Measurements from ENCODE around the gene SLBP.

Gene SLBP

DNA sequence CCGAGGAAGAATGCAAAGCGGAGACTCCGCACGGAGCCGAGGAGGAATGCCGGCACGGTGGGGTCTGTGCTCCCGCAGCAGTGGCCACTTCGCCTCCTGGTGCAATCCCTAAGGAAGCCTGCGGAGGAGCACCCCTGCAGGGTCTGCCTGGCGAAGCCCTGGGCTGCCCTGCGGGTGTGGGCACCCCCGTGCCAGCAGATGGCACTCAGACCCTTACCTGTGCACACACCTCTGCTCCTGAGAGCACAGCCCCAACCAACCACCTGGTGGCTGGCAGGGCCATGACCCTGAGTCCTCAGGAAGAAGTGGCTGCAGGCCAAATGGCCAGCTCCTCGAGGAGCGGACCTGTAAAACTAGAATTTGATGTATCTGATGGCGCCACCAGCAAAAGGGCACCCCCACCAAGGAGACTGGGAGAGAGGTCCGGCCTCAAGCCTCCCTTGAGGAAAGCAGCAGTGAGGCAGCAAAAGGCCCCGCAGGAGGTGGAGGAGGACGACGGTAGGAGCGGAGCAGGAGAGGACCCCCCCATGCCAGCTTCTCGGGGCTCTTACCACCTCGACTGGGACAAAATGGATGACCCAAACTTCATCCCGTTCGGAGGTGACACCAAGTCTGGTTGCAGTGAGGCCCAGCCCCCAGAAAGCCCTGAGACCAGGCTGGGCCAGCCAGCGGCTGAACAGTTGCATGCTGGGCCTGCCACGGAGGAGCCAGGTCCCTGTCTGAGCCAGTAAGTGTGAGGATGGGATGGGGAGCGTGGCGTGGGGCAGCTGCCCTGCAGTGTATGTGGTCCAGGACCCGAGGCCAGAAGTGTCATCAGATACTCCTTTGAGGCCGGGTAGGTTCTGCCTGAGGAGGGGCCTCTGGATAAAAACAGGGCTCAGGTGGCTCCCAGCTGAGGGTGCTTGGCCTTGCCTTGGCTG lies 16.2 kb upstream of the SLBP start:
- no peaks in the 10 kb centered on the region for H3K9me3 ChIP-seq (ENCODE audit: control insufficient read depth in 1 of 2, low read length in 2 of 2)
- H3K4me1 ChIP-seq (ENCODE audit: control insufficient read depth in 1 of 2, insufficient read depth in 2 of 2, low read length in 2 of 2) = peaks cover 25 to 40% of the 10 kb centered on the region in 2 donors
- H3K4me3 ChIP-seq (ENCODE audit: low read depth in 1 of 2, low read length in 2 of 2) = peak overlapping the region; percentile 47 to 57
- no peaks in the 10 kb centered on the region for H3K27me3 ChIP-seq (ENCODE audit: control insufficient read depth in 1 of 2, insufficient read depth in 2 of 2, low read length in 2 of 2)
- peak overlapping the region in 1 of 2 donors; percentile 32 for H3K9ac ChIP-seq (ENCODE audit: low read depth in 1 of 2, low read length in 2 of 2)
- peaks cover 10 to 46% of the 10 kb centered on the region in 2 donors for H3K36me3 ChIP-seq (ENCODE audit: control insufficient read depth in 1 of 2, insufficient read depth in 2 of 2, low read length in 2 of 2)
- no peak overlapping the region for H3K27ac ChIP-seq (ENCODE audit: low read depth, low read length)

- H3K27ac ChIP-seq (ENCODE audit: low read depth, low read length) = peak overlapping the region; percentile 20
- peak overlapping the region in 1 of 2 donors; percentile 32 for H3K9ac ChIP-seq (ENCODE audit: low read depth in 1 of 2, low read length in 2 of 2)
- no peaks in the 10 kb centered on the region for H3K9me3 ChIP-seq (ENCODE audit: control insufficient read depth in 1 of 2, low read length in 2 of 2)
- no peaks in the 10 kb centered on the region for H3K27me3 ChIP-seq (ENCODE audit: control insufficient read depth in 1 of 2, insufficient read depth in 2 of 2, low read length in 2 of 2)
- peak overlapping the region; percentile 47 to 57 for H3K4me3 ChIP-seq (ENCODE audit: low read depth in 1 of 2, low read length in 2 of 2)
- H3K4me1 ChIP-seq (ENCODE audit: control insufficient read depth in 1 of 2, insufficient read depth in 2 of 2, low read length in 2 of 2) = peaks cover 34 to 47% of the 10 kb centered on the region in 2 donors
- peaks cover 6 to 39% of the 10 kb centered on the region in 2 donors for H3K36me3 ChIP-seq (ENCODE audit: control insufficient read depth in 1 of 2, insufficient read depth in 2 of 2, low read length in 2 of 2)
Observed at GRCh38 chr4:1727117-1728031, 15.3 kb upstream of the SLBP start.

GRCh38 chr4:1726146-1726934 lies 14.2 kb upstream of the SLBP start:
- Histone ChIP-seq H3K27me3 (ENCODE audit: control insufficient read depth in 1 of 2, insufficient read depth in 2 of 2, low read length in 2 of 2) (no peaks in the 10 kb centered on the region), H3K4me1 (ENCODE audit: control insufficient read depth in 1 of 2, insufficient read depth in 2 of 2, low read length in 2 of 2) (peaks cover 42 to 54% of the 10 kb centered on the region in 2 donors), H3K9ac (ENCODE audit: low read depth in 1 of 2, low read length in 2 of 2) (peak overlapping the region in 1 of 2 donors; percentile 42), H3K9me3 (ENCODE audit: control insufficient read depth in 1 of 2, low read length in 2 of 2) (no peaks in the 10 kb centered on the region), H3K27ac (ENCODE audit: low read depth, low read length) (no peak overlapping the region), H3K36me3 (ENCODE audit: control insufficient read depth in 1 of 2, insufficient read depth in 2 of 2, low read length in 2 of 2) (peaks cover 4 to 32% of the 10 kb centered on the region in 2 donors), H3K4me3 (ENCODE audit: low read depth in 1 of 2, low read length in 2 of 2) (no peak overlapping the region)

DNA sequence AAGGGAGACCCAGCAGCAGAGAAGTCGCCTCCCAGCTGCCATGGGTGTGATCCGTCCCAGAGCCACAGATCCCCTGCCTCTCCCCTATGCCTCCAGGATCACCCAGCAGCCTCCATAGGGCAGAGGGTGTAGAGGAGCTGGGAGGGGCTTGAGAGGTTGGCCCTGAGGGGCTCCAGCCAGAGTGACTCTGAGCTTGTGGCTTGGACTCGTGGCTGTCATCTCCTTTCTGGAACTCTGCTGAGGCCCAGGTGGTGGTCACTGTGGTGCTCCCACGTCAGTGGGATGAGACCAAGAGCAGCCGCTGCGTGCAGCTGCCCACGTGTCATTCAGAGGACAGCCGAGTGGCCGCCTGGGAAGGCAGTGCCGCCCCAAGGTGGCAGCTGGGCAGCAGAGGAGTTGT lies 13.4 kb upstream of the SLBP start:
- Histone ChIP-seq H3K9me3 (ENCODE audit: control insufficient read depth in 1 of 2, low read length in 2 of 2) (no peaks in the 10 kb centered on the region), H3K4me3 (ENCODE audit: low read depth in 1 of 2, low read length in 2 of 2) (no peak overlapping the region), H3K27me3 (ENCODE audit: control insufficient read depth in 1 of 2, insufficient read depth in 2 of 2, low read length in 2 of 2) (no peaks in the 10 kb centered on the region), H3K27ac (ENCODE audit: low read depth, low read length) (no peak overlapping the region), H3K36me3 (ENCODE audit: control insufficient read depth in 1 of 2, insufficient read depth in 2 of 2, low read length in 2 of 2) (peaks cover 0 to 25% of the 10 kb centered on the region in 2 donors), H3K9ac (ENCODE audit: low read depth in 1 of 2, low read length in 2 of 2) (no peak overlapping the region), H3K4me1 (ENCODE audit: control insufficient read depth in 1 of 2, insufficient read depth in 2 of 2, low read length in 2 of 2) (peaks cover 42 to 54% of the 10 kb centered on the region in 2 donors)

DNA sequence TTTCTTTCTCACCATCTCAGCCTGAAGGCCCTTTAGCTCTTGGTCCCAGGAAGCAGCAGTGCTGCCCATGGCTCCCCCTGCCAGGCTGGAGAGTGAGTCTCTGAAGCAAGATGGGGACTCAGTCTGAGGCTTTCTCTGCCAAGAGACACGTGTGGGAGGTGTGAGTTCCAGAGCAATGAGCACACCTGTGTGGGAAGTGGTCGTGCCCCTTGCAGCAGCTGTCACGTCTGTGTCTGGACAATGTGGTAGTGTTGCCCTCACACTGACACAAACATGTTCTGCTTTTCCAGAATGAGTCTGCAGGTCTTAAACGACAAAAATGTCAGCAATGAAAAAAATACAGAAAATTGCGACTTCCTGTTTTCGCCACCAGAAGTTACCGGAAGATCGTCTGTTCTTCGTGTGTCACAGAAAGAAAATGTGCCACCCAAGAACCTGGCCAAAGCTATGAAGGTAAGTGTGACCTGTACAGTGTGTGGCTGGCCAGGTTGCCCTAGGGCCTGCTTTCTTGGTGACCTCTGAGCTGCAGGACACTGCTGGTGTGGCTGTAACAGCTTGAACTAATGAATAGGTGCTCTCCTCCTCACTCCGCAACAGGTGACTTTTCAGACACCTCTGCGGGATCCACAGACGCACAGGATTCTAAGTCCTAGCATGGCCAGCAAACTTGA lies 11.1 kb upstream of the SLBP start:
- Histone ChIP-seq H3K36me3 (ENCODE audit: control insufficient read depth in 1 of 2, insufficient read depth in 2 of 2, low read length in 2 of 2) (peaks cover 0 to 22% of the 10 kb centered on the region in 2 donors), H3K4me1 (ENCODE audit: control insufficient read depth in 1 of 2, insufficient read depth in 2 of 2, low read length in 2 of 2) (peaks cover 50 to 59% of the 10 kb centered on the region in 2 donors), H3K27ac (ENCODE audit: low read depth, low read length) (peak overlapping the region; percentile 70), H3K9ac (ENCODE audit: low read depth in 1 of 2, low read length in 2 of 2) (peak overlapping the region; percentile 6 to 51), H3K4me3 (ENCODE audit: low read depth in 1 of 2, low read length in 2 of 2) (peak overlapping the region; percentile 8 to 66), H3K9me3 (ENCODE audit: control insufficient read depth in 1 of 2, low read length in 2 of 2) (no peaks in the 10 kb centered on the region), H3K27me3 (ENCODE audit: control insufficient read depth in 1 of 2, insufficient read depth in 2 of 2, low read length in 2 of 2) (no peaks in the 10 kb centered on the region)

DNA sequence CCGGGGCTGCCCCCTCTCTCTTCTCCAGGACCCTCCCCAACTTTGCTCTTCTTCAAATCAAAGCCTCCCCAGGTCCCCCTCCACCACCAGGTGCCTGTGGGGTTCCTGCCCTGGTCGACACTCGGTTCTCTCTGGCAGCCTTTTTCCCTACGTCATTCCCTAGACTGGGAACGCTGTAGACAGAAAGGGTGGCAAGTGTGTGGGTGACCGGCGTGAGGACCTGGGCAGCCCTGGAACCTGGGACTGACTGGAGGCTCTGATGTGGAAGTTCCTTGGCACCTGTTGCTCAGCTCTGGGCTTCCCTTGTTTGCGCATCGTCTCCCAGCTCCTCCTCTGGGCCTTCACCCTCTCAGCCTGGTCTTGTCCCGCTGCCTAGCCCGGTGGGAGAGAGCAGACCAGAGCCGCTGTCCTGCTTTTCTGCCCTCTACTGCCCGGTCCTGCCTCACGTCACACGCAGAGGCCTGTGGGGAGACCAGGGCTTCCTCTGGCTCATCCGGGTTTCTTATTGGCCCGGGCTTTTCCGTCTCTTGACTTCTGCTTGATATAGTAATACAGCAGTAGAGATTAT lies 10.5 kb upstream of the SLBP start:
- H3K9me3 ChIP-seq (ENCODE audit: control insufficient read depth in 1 of 2, low read length in 2 of 2) = no peaks in the 10 kb centered on the region
- H3K4me3 ChIP-seq (ENCODE audit: low read depth in 1 of 2, low read length in 2 of 2) = peak overlapping the region; percentile 66 to 70
- H3K9ac ChIP-seq (ENCODE audit: low read depth in 1 of 2, low read length in 2 of 2) = peak overlapping the region; percentile 0 to 51
- no peaks in the 10 kb centered on the region for H3K27me3 ChIP-seq (ENCODE audit: control insufficient read depth in 1 of 2, insufficient read depth in 2 of 2, low read length in 2 of 2)
- peaks cover 44 to 59% of the 10 kb centered on the region in 2 donors for H3K4me1 ChIP-seq (ENCODE audit: control insufficient read depth in 1 of 2, insufficient read depth in 2 of 2, low read length in 2 of 2)
- peaks cover 0 to 24% of the 10 kb centered on the region in 2 donors for H3K36me3 ChIP-seq (ENCODE audit: control insufficient read depth in 1 of 2, insufficient read depth in 2 of 2, low read length in 2 of 2)
- H3K27ac ChIP-seq (ENCODE audit: low read depth, low read length) = peak overlapping the region; percentile 61

GRCh38 chr4:1721666-1722550 lies 9.8 kb upstream of the SLBP start:
- no peak overlapping the region for H3K27ac ChIP-seq (ENCODE audit: low read depth, low read length)
- peaks cover 0 to 32% of the 10 kb centered on the region in 2 donors for H3K36me3 ChIP-seq (ENCODE audit: control insufficient read depth in 1 of 2, insufficient read depth in 2 of 2, low read length in 2 of 2)
- peak overlapping the region; percentile 66 to 70 for H3K4me3 ChIP-seq (ENCODE audit: low read depth in 1 of 2, low read length in 2 of 2)
- peak overlapping the region; percentile 0 to 51 for H3K9ac ChIP-seq (ENCODE audit: low read depth in 1 of 2, low read length in 2 of 2)
- peaks cover 36 to 58% of the 10 kb centered on the region in 2 donors for H3K4me1 ChIP-seq (ENCODE audit: control insufficient read depth in 1 of 2, insufficient read depth in 2 of 2, low read length in 2 of 2)
- no peaks in the 10 kb centered on the region for H3K27me3 ChIP-seq (ENCODE audit: control insufficient read depth in 1 of 2, insufficient read depth in 2 of 2, low read length in 2 of 2)
- no peaks in the 10 kb centered on the region for H3K9me3 ChIP-seq (ENCODE audit: control insufficient read depth in 1 of 2, low read length in 2 of 2)

DNA sequence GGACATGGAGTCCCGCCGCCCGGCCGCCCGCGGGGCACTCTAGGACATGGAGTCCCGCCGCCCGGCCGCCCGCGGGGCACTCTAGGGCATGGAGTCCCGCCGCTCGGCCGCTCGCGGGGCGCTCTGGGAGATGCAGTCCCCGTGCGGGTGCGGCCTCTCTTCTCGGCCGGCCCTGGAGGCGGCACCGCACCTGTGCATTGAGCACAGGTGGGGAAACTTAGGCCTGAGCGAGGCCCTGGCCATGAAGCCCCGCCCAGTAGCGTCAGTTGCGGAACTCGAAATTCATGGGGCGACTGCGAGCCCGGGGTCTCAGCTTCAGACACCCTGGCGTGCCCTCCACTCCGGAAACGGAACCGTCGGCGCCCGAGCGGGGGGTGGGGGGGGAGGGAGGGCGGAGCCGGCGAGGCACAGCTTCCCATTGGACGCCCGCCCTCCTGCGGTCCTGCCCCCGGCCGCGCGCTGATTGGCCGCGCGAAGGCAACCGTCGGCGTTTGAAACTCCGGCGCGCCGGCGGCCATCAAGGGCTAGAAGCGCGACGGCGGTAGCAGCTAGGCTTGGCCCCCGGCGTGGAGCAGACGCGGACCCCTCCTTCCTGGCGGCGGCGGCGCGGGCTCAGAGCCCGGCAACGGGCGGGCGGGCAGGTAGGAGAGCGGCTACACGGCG lies 9.0 kb upstream of the SLBP start, which contains the start of the genes TACC3 and TMEM129:
TSS of gene TACC3 (plus strand) at position 519 of the 663 bp plus-strand sequence. CDS start 1,901 bp downstream, outside the sequence.
TSS of gene TMEM129 (minus strand) at position 321 of the 663 bp plus-strand sequence. CDS start 486 bp downstream, outside the sequence.
- H3K27me3 ChIP-seq (ENCODE audit: control insufficient read depth in 1 of 2, insufficient read depth in 2 of 2, low read length in 2 of 2) = no peaks in the 10 kb centered on the region
- peaks cover 5 to 38% of the 10 kb centered on the region in 2 donors for H3K36me3 ChIP-seq (ENCODE audit: control insufficient read depth in 1 of 2, insufficient read depth in 2 of 2, low read length in 2 of 2)
- H3K4me3 ChIP-seq (ENCODE audit: low read depth in 1 of 2, low read length in 2 of 2) = peak within 1 kb of the TSS; percentile 80 to 92
- peak within 1 kb of the TSS; percentile 89 for H3K27ac ChIP-seq (ENCODE audit: low read depth, low read length)
- peak within 1 kb of the TSS; percentile 77 to 94 for H3K9ac ChIP-seq (ENCODE audit: low read depth in 1 of 2, low read length in 2 of 2)
- H3K4me1 ChIP-seq (ENCODE audit: control insufficient read depth in 1 of 2, insufficient read depth in 2 of 2, low read length in 2 of 2) = peaks cover 33 to 54% of the 10 kb centered on the region in 2 donors
- no peaks in the 10 kb centered on the region for H3K9me3 ChIP-seq (ENCODE audit: control insufficient read depth in 1 of 2, low read length in 2 of 2)

All from duodenal mucosa (tissue), 2 donors.